ENCODE measurements around the gene FLNB. TPM values are rescaled to one million over a fixed set of nuclear protein-coding genes. Genes with fewer than 3 reads are reported as not detected.

The FLNB gene
- total RNA-seq, 1 donor from 2014 or later = 32.0 TPM

DNA sequence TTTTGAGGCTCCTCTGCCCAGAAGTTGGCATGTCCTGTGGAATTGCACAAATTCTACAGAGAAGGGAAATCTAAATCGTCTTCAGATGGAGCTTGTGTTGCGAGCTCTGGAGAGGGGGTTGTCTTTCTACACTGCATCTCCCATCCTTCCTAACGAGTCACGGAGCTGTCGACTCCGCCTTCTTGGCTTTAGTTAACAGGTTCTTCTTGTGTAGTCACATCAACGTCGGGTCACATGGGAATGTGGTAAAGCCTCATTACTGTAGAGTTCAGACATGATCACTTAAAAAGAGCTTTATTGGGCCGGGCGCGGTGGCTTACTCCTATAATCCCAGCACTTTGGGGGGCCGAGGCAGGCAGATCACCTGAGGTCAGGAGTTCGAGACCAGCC, 142.6 kb downstream of the FLNB start:
- Histone ChIP-seq H3K27me3 (no peaks in the 10 kb centered on the region), H3K27ac (no peak overlapping the region), H3K4me3 (no peak overlapping the region), H3K36me3 (no peaks in the 10 kb centered on the region), H3F3A (ENCODE audit: low read depth) (no peaks in the 10 kb centered on the region), H3K9me3 (ENCODE audit: low read depth) (no peaks in the 10 kb centered on the region), H4K20me1 (ENCODE audit: low read depth) (no peaks in the 10 kb centered on the region), H3K4me1 (no peaks in the 10 kb centered on the region), H3K79me2 (ENCODE audit: low read depth) (no peaks in the 10 kb centered on the region), H3K4me2 (no peak overlapping the region), H2AFZ (replicated peaks) (no peak overlapping the region), H3K9ac (no peak overlapping the region)
- Mint-ChIP-seq H3K36me3 (peaks cover 34% of the 10 kb centered on the region), H3K4me1 (no peaks in the 10 kb centered on the region), H3K27ac (no peak overlapping the region), H3K27me3 (ENCODE audit: insufficient read depth, low read depth) (peaks cover 5% of the 10 kb centered on the region), H3K4me3 (no peak overlapping the region), H3K9me3 (no peaks in the 10 kb centered on the region)
- TF ChIP-seq EZH2 (IDR thresholded peaks at IDR 0.05) = no peak
- TF ChIP-seq, protein P1, sequence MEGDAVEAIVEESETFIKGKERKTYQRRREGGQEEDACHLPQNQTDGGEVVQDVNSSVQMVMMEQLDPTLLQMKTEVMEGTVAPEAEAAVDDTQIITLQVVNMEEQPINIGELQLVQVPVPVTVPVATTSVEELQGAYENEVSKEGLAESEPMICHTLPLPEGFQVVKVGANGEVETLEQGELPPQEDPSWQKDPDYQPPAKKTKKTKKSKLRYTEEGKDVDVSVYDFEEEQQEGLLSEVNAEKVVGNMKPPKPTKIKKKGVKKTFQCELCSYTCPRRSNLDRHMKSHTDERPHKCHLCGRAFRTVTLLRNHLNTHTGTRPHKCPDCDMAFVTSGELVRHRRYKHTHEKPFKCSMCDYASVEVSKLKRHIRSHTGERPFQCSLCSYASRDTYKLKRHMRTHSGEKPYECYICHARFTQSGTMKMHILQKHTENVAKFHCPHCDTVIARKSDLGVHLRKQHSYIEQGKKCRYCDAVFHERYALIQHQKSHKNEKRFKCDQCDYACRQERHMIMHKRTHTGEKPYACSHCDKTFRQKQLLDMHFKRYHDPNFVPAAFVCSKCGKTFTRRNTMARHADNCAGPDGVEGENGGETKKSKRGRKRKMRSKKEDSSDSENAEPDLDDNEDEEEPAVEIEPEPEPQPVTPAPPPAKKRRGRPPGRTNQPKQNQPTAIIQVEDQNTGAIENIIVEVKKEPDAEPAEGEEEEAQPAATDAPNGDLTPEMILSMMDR (IDR thresholded peaks at IDR 0.05) = no peak
- TF ChIP-seq EZH2phosphoT487 (IDR thresholded peaks at IDR 0.05) = no peak
- no peak for DNase-seq (ENCODE audit: low spot score)

DNA sequence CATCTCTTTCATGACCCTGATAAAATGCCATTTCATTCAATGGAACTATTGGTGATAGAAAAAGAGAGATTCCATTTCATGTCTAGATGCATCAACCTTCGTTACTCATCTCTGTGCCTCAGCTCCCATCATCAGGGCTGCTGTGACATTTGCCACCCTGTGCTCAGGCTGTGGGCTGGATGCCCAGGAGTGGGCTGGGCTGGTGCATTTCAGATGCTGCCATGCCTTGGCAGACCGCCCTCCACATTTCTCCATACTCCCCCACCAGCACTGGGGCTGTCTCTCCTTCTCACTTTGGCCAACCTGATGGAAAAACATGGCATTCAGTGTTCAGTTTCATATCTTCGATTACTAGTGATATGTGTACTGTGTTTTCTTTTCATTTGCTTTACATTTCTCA, 143.4 kb downstream of the FLNB start:
- peaks cover 32% of the 10 kb centered on the region for H3K36me3 Mint-ChIP-seq
- no peak for DNase-seq (ENCODE audit: low spot score)
- Histone ChIP-seq H3K9ac (no peak overlapping the region), H3K4me1 (no peaks in the 10 kb centered on the region), H3K27me3 (no peaks in the 10 kb centered on the region), H3K36me3 (no peaks in the 10 kb centered on the region), H2AFZ (replicated peaks) (no peak overlapping the region), H3K9me3 (ENCODE audit: low read depth) (no peaks in the 10 kb centered on the region), H3K27ac (no peak overlapping the region), H3K4me3 (no peak overlapping the region), H3K4me2 (no peak overlapping the region), H3K79me2 (ENCODE audit: low read depth) (no peaks in the 10 kb centered on the region), H3F3A (ENCODE audit: low read depth) (no peaks in the 10 kb centered on the region), H4K20me1 (ENCODE audit: low read depth) (no peaks in the 10 kb centered on the region)
- H3K27ac Mint-ChIP-seq = no peak overlapping the region
- no peaks in the 10 kb centered on the region for H3K9me3 Mint-ChIP-seq
- H3K4me1 Mint-ChIP-seq = peaks cover 1% of the 10 kb centered on the region
- peaks cover 5% of the 10 kb centered on the region for H3K27me3 Mint-ChIP-seq (ENCODE audit: insufficient read depth, low read depth)
- TF ChIP-seq EZH2 (IDR thresholded peaks at IDR 0.05) = no peak
- no peak for TF ChIP-seq EZH2phosphoT487 (IDR thresholded peaks at IDR 0.05)
- TF ChIP-seq, protein P1 (IDR thresholded peaks at IDR 0.05) = no peak
- H3K4me3 Mint-ChIP-seq = no peak overlapping the region

DNA sequence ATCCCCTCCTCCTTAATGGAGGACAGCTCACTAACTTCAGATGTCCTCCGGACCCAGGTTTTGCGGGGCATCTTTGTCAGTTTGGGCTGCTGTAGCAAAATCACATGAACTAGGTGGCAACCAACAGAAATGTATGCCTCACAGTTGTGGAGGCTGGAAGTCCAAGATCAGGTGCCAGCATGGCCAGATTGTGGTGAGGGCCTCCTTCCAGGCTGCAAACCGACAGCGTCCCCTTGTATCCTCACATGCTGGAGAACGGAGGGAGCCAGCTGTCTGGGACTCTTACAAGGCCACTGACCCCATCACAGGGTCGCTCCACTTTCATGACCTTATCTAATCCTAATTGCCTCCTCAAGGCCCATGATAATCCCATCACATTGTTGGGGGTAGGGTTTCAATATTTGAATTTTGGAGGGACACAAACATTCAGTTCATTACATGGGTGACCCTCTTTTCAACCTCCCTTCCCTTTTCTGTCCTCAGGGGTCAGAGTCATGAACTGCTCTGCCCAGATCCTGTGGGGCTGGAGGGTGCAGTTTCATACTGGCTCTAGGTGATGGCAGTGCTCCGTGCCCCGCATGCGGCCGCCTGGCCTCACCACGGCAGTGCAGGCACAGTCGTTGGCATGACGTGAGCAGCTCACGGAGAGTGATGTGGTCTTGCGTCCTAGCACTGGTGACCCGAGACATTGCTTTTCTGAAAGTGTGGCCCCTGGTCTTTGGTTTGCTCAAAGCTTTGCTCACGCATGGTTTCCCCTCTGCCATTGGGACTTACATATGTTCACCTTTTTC, 144.2 kb downstream of the FLNB start:
- no peaks in the 10 kb centered on the region for H3K9me3 ChIP-seq (ENCODE audit: low read depth)
- H3K27ac ChIP-seq = no peak overlapping the region
- H3F3A ChIP-seq (ENCODE audit: low read depth) = no peaks in the 10 kb centered on the region
- Mint-ChIP-seq H3K9me3 (no peaks in the 10 kb centered on the region), H3K4me1 (peaks cover 8% of the 10 kb centered on the region), H3K27me3 (ENCODE audit: insufficient read depth, low read depth) (peaks cover 5% of the 10 kb centered on the region), H3K36me3 (peaks cover 32% of the 10 kb centered on the region), H3K27ac (no peak overlapping the region), H3K4me3 (no peak overlapping the region)
- H4K20me1 ChIP-seq (ENCODE audit: low read depth) = no peaks in the 10 kb centered on the region
- no peak overlapping the region for H2AFZ ChIP-seq (replicated peaks)
- TF ChIP-seq EZH2 (IDR thresholded peaks at IDR 0.05) (no peak), EZH2phosphoT487 (IDR thresholded peaks at IDR 0.05) (no peak)
- TF ChIP-seq, protein P1 (IDR thresholded peaks at IDR 0.05) = no peak
- no peak overlapping the region for H3K4me2 ChIP-seq
- no peaks in the 10 kb centered on the region for H3K79me2 ChIP-seq (ENCODE audit: low read depth)
- H3K4me3 ChIP-seq = no peak overlapping the region
- no peak for DNase-seq (ENCODE audit: low spot score)
- H3K4me1 ChIP-seq = peaks cover 3% of the 10 kb centered on the region
- no peaks in the 10 kb centered on the region for H3K36me3 ChIP-seq
- no peaks in the 10 kb centered on the region for H3K27me3 ChIP-seq
- no peak overlapping the region for H3K9ac ChIP-seq
